BJ (cell line): ENCODE data around the gene SLIT3. TPM values are rescaled to one million over a fixed set of nuclear protein-coding genes. Genes with fewer than 3 reads are reported as not detected.

Source experiments
- CTCF ChIA-PET: fragments of 350-600 bp; formaldehyde crosslinking; extraction: SDS; loops from one replicate; lab custom pipeline; 2021; ENCODE audit warnings: antibody characterized with exemption, inconsistent platforms; lab: Yijun Ruan, JAX
- POLR2A ChIA-PET: fragments of 300-600 bp; sonication (Branson Sonifier 250); formaldehyde crosslinking; extraction: SDS; loops from one replicate; lab custom pipeline; 2021; ENCODE audit warnings: antibody characterized with exemption; lab: Charles Lee
- DNase-seq: peaks from one replicate; pipeline ENCODE4 v3.0.0-alpha.2; 2011; ENCODE audit warnings: low read depth
- H3K27me3 ChIP-seq: 2 replicates; pipeline ENCODE4 v1.6.0; 2011; ENCODE audit warnings: low read length; ENCODE audit not compliant: control insufficient read depth, insufficient read depth
- H3K36me3 ChIP-seq: 2 replicates; pipeline ENCODE4 v1.5.1; 2011; ENCODE audit warnings: low read length; ENCODE audit not compliant: control insufficient read depth, insufficient read depth
- H3K4me3 ChIP-seq: 2 replicates; pipeline ENCODE4 v1.5.1; 2011; ENCODE audit warnings: low read depth, mild to moderate bottlenecking, control low read depth, low read length
- polyA plus RNA-seq: library from polyadenylated mRNA; depleted of rRNA; stranded (reverse); fragments of >200 nt; gene quantifications from 2 replicates; pipeline ENCODE4 v1.2.3, GENCODE V29; 2011
- TF ChIP-seq, protein P1 (sequence below): IDR thresholded peaks from 2 replicates; pipeline ENCODE4 v1.5.1; 2011; ENCODE audit warnings: low read depth, mild to moderate bottlenecking, control low read depth, inconsistent platforms, low read length, moderate library complexity; ENCODE audit not compliant: insufficient read depth

Gene SLIT3
- polyA plus RNA-seq, 1 experiment = 26.8 TPM

DNA sequence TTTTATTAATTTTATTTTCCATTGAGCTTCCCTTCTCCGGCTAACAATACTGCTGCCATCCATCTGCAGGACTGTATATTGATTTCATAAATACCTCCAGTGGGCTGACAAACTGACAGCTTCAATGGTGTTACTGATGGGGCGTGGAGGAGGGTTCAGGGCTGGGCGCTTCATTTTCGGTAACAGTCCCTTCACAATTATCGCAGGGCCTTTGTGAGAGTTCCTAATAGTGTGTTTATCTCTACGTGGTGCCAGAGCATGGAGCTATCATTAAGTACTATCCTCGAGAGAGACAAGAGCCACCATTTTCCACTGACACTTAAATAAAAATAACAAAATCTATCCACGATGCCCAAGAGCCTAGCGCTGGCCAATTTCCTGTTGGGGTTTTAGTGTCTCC lies 414.8 kb downstream of the SLIT3 start:
- POLR2A ChIA-PET = no interaction called here
- CTCF ChIA-PET = interaction anchor here (1.1 kb wide), 1 partner anchor 417 kb away, joined by 3 read pairs; no protein-coding TSS in a partner anchor
- Histone ChIP-seq H3K4me3 (no peak overlapping the region), H3K36me3 (no peaks in the 10 kb centered on the region), H3K27me3 (peaks cover 1% of the 10 kb centered on the region; the same call in 1 of the 2 replicates)
- TF ChIP-seq, protein P1, sequence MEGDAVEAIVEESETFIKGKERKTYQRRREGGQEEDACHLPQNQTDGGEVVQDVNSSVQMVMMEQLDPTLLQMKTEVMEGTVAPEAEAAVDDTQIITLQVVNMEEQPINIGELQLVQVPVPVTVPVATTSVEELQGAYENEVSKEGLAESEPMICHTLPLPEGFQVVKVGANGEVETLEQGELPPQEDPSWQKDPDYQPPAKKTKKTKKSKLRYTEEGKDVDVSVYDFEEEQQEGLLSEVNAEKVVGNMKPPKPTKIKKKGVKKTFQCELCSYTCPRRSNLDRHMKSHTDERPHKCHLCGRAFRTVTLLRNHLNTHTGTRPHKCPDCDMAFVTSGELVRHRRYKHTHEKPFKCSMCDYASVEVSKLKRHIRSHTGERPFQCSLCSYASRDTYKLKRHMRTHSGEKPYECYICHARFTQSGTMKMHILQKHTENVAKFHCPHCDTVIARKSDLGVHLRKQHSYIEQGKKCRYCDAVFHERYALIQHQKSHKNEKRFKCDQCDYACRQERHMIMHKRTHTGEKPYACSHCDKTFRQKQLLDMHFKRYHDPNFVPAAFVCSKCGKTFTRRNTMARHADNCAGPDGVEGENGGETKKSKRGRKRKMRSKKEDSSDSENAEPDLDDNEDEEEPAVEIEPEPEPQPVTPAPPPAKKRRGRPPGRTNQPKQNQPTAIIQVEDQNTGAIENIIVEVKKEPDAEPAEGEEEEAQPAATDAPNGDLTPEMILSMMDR = no peak
- DNase-seq = no peak

DNA sequence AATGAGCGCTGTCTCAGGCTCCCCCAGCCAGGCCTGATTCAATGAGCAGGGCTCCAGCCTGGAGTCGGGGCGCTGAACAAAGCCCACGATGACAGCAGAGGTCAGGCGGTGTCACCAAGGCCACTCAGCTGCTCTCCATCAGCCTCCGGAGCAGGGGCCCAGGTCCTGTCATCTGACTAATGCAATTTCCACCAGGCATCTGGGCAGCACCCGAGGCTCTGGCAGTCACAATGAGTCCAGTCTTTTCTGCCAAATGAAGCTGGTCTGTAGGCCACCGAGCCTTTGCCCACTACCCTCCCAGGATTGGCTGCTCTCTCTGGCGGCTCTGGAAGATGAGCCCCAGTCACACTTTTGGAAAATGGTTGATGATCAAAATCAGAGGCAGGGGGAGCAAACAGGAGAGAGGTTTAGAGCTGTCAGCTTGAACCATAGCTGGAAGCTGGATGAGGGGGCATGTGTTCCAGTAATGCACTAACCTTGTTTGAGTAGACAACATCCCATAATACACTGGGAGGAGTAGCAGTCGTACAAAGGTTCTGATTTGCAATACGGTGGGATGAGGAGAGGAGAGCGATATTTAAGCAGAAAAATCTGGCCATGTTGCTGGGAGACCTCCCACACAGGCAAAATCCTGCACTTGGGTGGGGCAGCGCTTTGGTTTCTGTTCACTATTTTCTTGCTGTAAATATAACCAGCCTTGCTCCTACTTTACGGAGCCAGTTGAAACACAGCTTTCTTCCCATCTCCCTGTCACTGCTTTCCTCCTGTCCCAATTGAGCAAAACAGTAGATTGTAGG lies 415.4 kb downstream of the SLIT3 start:
- TF ChIP-seq, protein P1 = no peak
- CTCF ChIA-PET = interaction anchor here (0.6 kb wide), 1 partner anchor 950 kb away, joined by 3 read pairs; no protein-coding TSS in a partner anchor
- POLR2A ChIA-PET = no interaction called here
- Histone ChIP-seq H3K36me3 (no peaks in the 10 kb centered on the region), H3K27me3 (no peaks in the 10 kb centered on the region), H3K4me3 (no peak overlapping the region)
- no peak for DNase-seq

DNA sequence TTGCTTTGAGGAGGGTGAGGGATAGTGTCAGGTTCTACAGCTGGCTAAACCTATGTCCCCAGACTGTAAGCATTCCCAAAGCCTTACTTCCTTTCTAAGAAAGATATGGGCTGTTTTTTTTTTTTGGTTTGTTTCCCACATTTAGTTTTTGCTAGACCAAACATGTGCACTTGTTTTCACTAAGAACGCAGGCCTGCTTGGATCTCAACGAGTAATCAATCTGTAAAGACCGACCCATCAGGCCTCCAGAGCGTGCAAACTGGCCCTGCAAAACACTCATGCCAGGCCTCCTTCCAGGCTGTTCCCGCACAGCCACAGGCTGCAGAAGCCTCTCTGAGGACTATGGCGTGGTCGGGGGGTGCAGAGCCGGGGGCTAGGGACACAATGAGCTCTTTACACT lies 416.9 kb downstream of the SLIT3 start:
- H3K36me3 ChIP-seq = no peaks in the 10 kb centered on the region
- TF ChIP-seq, protein P1 = no peak
- CTCF ChIA-PET = no interaction called here
- no peaks in the 10 kb centered on the region for H3K27me3 ChIP-seq
- POLR2A ChIA-PET = no interaction called here
- H3K4me3 ChIP-seq = no peak overlapping the region
- DNase-seq = no peak

DNA sequence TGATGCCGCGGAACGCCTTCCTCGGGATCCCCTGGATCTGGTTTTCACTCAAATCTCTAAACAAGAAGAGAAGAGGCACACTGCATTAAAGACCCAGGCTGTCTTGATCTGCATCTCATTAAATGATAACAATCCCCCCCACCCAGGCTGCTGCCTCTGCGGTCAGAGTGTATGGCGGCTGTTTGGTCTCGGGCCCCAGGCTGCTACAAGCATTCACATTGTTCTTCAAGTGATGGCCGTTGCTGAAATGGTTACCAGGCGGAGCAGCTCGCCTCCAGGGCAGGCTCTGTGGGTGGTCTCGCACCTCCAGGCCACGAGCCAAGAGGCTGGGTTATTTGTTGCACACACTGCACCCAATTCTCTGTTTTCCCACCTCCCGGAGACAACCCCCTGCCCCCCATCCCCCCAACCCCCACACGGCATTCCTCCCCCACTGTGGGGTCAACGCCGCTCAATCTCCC lies 417.6 kb downstream of the SLIT3 start:
- CTCF ChIA-PET = no interaction called here
- POLR2A ChIA-PET = no interaction called here
- Histone ChIP-seq H3K4me3 (no peak overlapping the region), H3K36me3 (no peaks in the 10 kb centered on the region), H3K27me3 (no peaks in the 10 kb centered on the region)
- DNase-seq = no peak
- TF ChIP-seq, protein P1 = no peak

DNA sequence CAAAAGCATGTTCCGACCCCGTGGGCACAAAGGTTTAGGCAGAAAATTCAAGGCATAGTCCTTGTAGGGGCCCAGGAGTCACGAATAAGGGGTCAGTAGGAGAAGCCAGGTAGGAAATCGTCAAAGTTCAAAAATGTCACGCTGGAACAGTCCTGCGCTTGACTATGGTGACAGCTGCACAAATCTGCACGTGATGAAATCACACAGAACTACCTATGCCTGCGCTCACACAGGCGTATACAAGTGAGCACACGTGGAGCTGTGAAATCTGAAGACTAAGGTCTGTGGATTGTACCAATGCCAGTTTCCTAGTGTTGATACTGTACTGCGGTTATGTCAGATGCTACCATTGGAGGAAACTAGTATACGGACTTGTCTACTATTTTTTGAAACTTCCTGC lies 418.7 kb downstream of the SLIT3 start:
- DNase-seq = no peak
- POLR2A ChIA-PET = no interaction called here
- CTCF ChIA-PET = no interaction called here
- Histone ChIP-seq H3K36me3 (no peaks in the 10 kb centered on the region), H3K27me3 (no peaks in the 10 kb centered on the region; the same call in 1 of the 2 replicates), H3K4me3 (no peak overlapping the region)
- TF ChIP-seq, protein P1 = no peak
